Testis (tissue), 2 donors: ENCODE results near the gene SLC29A3.

Experiments
- CTCF ChIP-seq, 3 experiments: fragments of 450-650 bp in 2 of 3; fragments of 200-600 bp in 1 of 3; sonication (generic) in 1 of 3; IDR thresholded peaks; one replicate each; pipeline ENCODE4 v1.5.1; 2016 to 2019; ENCODE audit warnings: antibody characterized with exemption in 3 of 3, mild to moderate bottlenecking in 2 of 3, moderate library complexity in 1 of 3
- POLR2A ChIP-seq: fragments of 450-650 bp; IDR thresholded peaks from one replicate; pipeline ENCODE4 v1.6.1; 2017; ENCODE audit warnings: antibody characterized with exemption, mild to moderate bottlenecking, moderate library complexity

GRCh38 chr10:71374481-71375233 is 55.6 kb downstream of the SLC29A3 start:
- TF ChIP-seq CTCF (IDR thresholded peaks at IDR 0.05) (no peak), POLR2A (no peak)
